ENCODE results near the gene PTGIS. TPM values are rescaled to one million over a fixed set of nuclear protein-coding genes. Genes with fewer than 3 reads are reported as not detected.

Gene PTGIS
- total and polyA plus RNA-seq, 2 of the 4 experiments (the other 2 are of a cell fraction) = 1.6 to 2.6 TPM

GRCh38 chr20:49539481-49540231, 28.3 kb downstream of the PTGIS start:
- H3K4ac ChIP-seq (ENCODE audit: low read depth, low read length) = no peak overlapping the region
- no peak overlapping the region for H3K56ac ChIP-seq (ENCODE audit: extremely low read depth, insufficient read depth, low read length)
- no peak overlapping the region for H2AK5ac ChIP-seq (ENCODE audit: low read depth, low read length)
- CTCF ChIA-PET = interaction anchor here (2.6 kb wide), 1 partner anchor 66 kb away, joined by 12 read pairs; no protein-coding TSS in a partner anchor
- no peak overlapping the region for H3K23ac ChIP-seq (ENCODE audit: low read depth, low read length)
- H3K36me3 ChIP-seq (ENCODE audit: control insufficient read depth, insufficient read depth, low read length) = peaks cover 6% of the 10 kb centered on the region; the same call in 1 of the 2 replicates
- peaks cover 4% of the 10 kb centered on the region; the same call in 1 of the 2 replicates for H3K27me3 ChIP-seq (ENCODE audit: control insufficient read depth, insufficient read depth, low read length)
- DNase-seq = no peak
- dilution Hi-C loops (cut with HindIII; ENCODE audit: low sequenced_read_pairs, unreplicated experiment) (no loop called here), intact Hi-C loops (cut with micrococcal nuclease) (loop anchor here (5.0 kb wide), 1 partner anchor 308 kb away; no protein-coding TSS in a partner anchor), in situ Hi-C loops (cut with MboI; ENCODE audit: low sequenced_read_pairs) (loop anchor here (5.0 kb wide), 1 partner anchor 68 kb away; no protein-coding TSS in a partner anchor)
- H3K4me2 ChIP-seq (ENCODE audit: low read depth, low read length) = no peak overlapping the region
- ATAC-seq (ENCODE audit: low read depth) = no peak
- no peak overlapping the region for H3K4me3 ChIP-seq (ENCODE audit: insufficient read depth, low read depth, low read length)
- H4K8ac ChIP-seq (ENCODE audit: low read depth in 2 of 2, low read length in 2 of 2) = no peak overlapping the region
- no peak overlapping the region for H4K91ac ChIP-seq (ENCODE audit: insufficient read depth, low read depth, low read length)
- no peaks in the 10 kb centered on the region for H3K79me1 ChIP-seq (ENCODE audit: low read depth in 1 of 2, low read length in 2 of 2)
- H3K4me1 ChIP-seq (ENCODE audit: control insufficient read depth, insufficient read depth, low read length) = no peaks in the 10 kb centered on the region
- H3K9ac ChIP-seq (ENCODE audit: low read depth, low read length) = no peak overlapping the region
- peaks cover 4% of the 10 kb centered on the region; the same call in 1 of the 2 replicates for H3K9me3 ChIP-seq (ENCODE audit: control insufficient read depth, insufficient read depth, low read length)
- POLR2A ChIA-PET (ENCODE audit: unreplicated experiment) = no interaction called here
- no peak overlapping the region for H4K5ac ChIP-seq (ENCODE audit: low read depth, low read length)
- H3K14ac ChIP-seq (replicated peaks; ENCODE audit: low read depth, low read length) = no peak overlapping the region
- no peak overlapping the region for H2BK120ac ChIP-seq (ENCODE audit: low read depth, low read length)
- H2AK9ac ChIP-seq (replicated peaks; ENCODE audit: low read depth, low read length, poor library complexity) = no peak overlapping the region
- no peak overlapping the region for H2BK15ac ChIP-seq (ENCODE audit: low read depth, low read length)
- no peak overlapping the region for H2AFZ ChIP-seq (replicated peaks; ENCODE audit: low read length, poor library complexity)
- H2BK5ac ChIP-seq (ENCODE audit: low read depth, low read length, poor library complexity, severe bottlenecking) = no peak overlapping the region
- H3K27ac ChIP-seq (ENCODE audit: insufficient read depth, low read length) = no peak overlapping the region
- no peaks in the 10 kb centered on the region for H3K9me1 ChIP-seq (ENCODE audit: insufficient read depth, low read length)
- no TSS peak for BruUV-seq (replicated peaks)
- H3K18ac ChIP-seq (ENCODE audit: low read depth, low read length) = no peak overlapping the region
- no peak overlapping the region for H2BK20ac ChIP-seq (ENCODE audit: low read depth, low read length)
- H4K20me1 ChIP-seq (ENCODE audit: insufficient read depth, low read length) = no peaks in the 10 kb centered on the region
- 89% methylated on average over 16 of the region's 21 CpGs; no CpG with 5 or more reads in 1 of the 2 experiments for WGBS, 2 experiments (ENCODE audit: extremely low coverage in 2 of 2, insufficient read length in 1 of 2)
- TF ChIP-seq POLR2A (IDR thresholded peaks at IDR 0.05; ENCODE audit: low read depth, low read length) (no peak), MAFK (IDR thresholded peaks at IDR 0.05; ENCODE audit: low read depth, low read length) (no peak), MXI1 (IDR thresholded peaks at IDR 0.05; ENCODE audit: borderline replicate concordance, low read depth, low read length) (no peak), CHD1 (IDR thresholded peaks at IDR 0.05; ENCODE audit: low read depth, low read length) (no peak), CTCF (conservative IDR thresholded peaks at IDR 0.05; ENCODE audit: low read depth, low read length) (no peak), RAD21 (IDR thresholded peaks at IDR 0.05; ENCODE audit: low read length) (no peak), BHLHE40 (IDR thresholded peaks at IDR 0.05; ENCODE audit: low read depth, low read length) (no peak), NFE2L2 (IDR thresholded peaks at IDR 0.05; ENCODE audit: low read depth, low read length) (no peak), CEBPB (IDR thresholded peaks at IDR 0.05; ENCODE audit: low read depth, low read length) (no peak), RFX5 (IDR thresholded peaks at IDR 0.05; ENCODE audit: low read depth, low read length) (no peak), FOS (IDR thresholded peaks at IDR 0.05; ENCODE audit: low read depth, low read length) (no peak), ELK1 (IDR thresholded peaks at IDR 0.05; ENCODE audit: borderline replicate concordance, low read depth, low read length) (no peak), SMC3 (IDR thresholded peaks at IDR 0.05; ENCODE audit: low read depth, low read length) (no peak), RCOR1 (IDR thresholded peaks at IDR 0.05; ENCODE audit: insufficient replicate concordance, low read length) (no peak), MAZ (IDR thresholded peaks at IDR 0.05; ENCODE audit: borderline replicate concordance, low read depth, low read length) (no peak)
